ENCODE data around the gene WDR82.

DNA sequence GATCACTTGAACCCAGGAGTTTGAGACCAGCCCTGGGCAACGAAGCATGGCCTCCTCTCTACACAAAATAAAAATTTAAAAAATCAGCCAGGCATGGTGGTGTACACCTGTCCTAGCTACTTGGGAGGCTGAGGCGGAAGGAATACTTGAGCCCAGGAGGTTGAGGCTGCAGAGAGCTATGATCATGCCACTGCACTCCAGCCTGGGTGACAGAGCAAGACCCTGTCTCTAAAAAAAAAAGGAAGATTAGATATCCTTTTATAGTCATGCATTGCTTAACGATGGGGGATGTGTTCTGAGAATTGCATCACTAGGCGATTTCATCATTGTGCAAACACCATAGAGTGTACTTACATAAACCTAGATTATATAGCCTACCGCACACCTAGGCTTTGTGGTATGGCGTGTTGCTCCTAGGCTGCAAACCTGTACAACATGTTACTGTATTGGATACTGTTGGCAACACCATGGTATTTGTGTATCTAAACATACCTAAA lies 67.9 kb downstream of the WDR82 start:
- TF ChIP-seq, protein P1, sequence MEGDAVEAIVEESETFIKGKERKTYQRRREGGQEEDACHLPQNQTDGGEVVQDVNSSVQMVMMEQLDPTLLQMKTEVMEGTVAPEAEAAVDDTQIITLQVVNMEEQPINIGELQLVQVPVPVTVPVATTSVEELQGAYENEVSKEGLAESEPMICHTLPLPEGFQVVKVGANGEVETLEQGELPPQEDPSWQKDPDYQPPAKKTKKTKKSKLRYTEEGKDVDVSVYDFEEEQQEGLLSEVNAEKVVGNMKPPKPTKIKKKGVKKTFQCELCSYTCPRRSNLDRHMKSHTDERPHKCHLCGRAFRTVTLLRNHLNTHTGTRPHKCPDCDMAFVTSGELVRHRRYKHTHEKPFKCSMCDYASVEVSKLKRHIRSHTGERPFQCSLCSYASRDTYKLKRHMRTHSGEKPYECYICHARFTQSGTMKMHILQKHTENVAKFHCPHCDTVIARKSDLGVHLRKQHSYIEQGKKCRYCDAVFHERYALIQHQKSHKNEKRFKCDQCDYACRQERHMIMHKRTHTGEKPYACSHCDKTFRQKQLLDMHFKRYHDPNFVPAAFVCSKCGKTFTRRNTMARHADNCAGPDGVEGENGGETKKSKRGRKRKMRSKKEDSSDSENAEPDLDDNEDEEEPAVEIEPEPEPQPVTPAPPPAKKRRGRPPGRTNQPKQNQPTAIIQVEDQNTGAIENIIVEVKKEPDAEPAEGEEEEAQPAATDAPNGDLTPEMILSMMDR (IDR thresholded peaks at IDR 0.05; ENCODE audit: insufficient read depth, low read depth, low read length): no peak
- TF ChIP-seq EZH2 (IDR thresholded peaks at IDR 0.05; ENCODE audit: insufficient read depth, low read length): no peak
